K562 (cell line): ENCODE data around the gene R3HDM2. TPM values are rescaled to one million over a fixed set of nuclear protein-coding genes. Genes with fewer than 3 reads are reported as not detected.
A peak's percentile ranks its signal among the peaks of the same experiment; 100 is the strongest.

Experiments used
- ATAC-seq: fragments of 200-7000 bp; cut with Tn5 transposase; 3 replicates; pipeline ENCODE4 v1.9.1; 2020; ENCODE audit warnings: moderate library complexity
- BruUV-seq: library from RNA; stranded (reverse); fragments of 400-500 nt; replicated peaks from 2 replicates; lab custom pipeline; 2021; lab: Mats Ljungman, UMichigan
- CTCF ChIA-PET: fragments of 300-600 bp; formaldehyde crosslinking; extraction: SDS; loops from one replicate; lab custom pipeline; 2021; ENCODE audit warnings: low intra/inter-chr PET ratio; lab: Yijun Ruan, JAX
- POLR2A ChIA-PET: fragments of 300-600, 350-650 bp; sonication (Branson Sonifier 250); formaldehyde crosslinking; extraction: SDS; loops from one replicate; lab custom pipeline; 2021; ENCODE audit warnings: antibody characterized with exemption, inconsistent platforms; lab: Yijun Ruan, JAX
- DNase-seq, 4 experiments: peaks; one replicate each; pipeline versions ENCODE4 v3.0.0 to v3.0.0-alpha.2; 2011 to 2018; ENCODE audit warnings: low spot score in 3 of 4, mixed read lengths in 3 of 4; ENCODE audit errors: extremely low read depth in 1 of 4
- FAIRE-seq: peaks from 2 replicates; lab custom pipeline; 2011; peaks lifted over from hg19 to GRCh38; lab: Jason Lieb, UNC
- H2AFZ ChIP-seq: 2 replicates; pipeline ENCODE4 v1.6.0; 2011; ENCODE audit warnings: low read depth, low read length, control low read depth, inconsistent platforms
- H3K27ac ChIP-seq: fragments of 200-600 bp; 3 replicates; pipeline ENCODE4 v1.8.0; 2011; ENCODE audit warnings: low read depth, mild to moderate bottlenecking, control low read depth, inconsistent platforms, low read length, moderate library complexity, mixed read lengths; ENCODE audit errors: extremely low read depth
- H3K27me3 ChIP-seq, 2 experiments: fragments of 300-600 bp in 1 of 2; 2 replicates in 1 of 2; 3 replicates in 1 of 2; pipeline versions ENCODE4 v1.6.0 to v1.8.0; 2011; ENCODE audit warnings: inconsistent platforms in 2 of 2, low read length in 2 of 2, mild to moderate bottlenecking in 1 of 2, mixed read lengths in 1 of 2, moderate library complexity in 1 of 2; ENCODE audit not compliant: control insufficient read depth in 2 of 2, insufficient read depth in 2 of 2
- H3K36me3 ChIP-seq: fragments of 300-600 bp; 3 replicates; pipeline ENCODE4 v1.8.0; 2011; ENCODE audit warnings: mild to moderate bottlenecking, low read length, inconsistent platforms; ENCODE audit not compliant: control insufficient read depth, insufficient read depth
- H3K4me1 ChIP-seq, 2 experiments: fragments of 200-600 bp in 1 of 2; replicated peaks in 1 of 2; 2 replicates in 1 of 2; 3 replicates in 1 of 2; pipeline versions ENCODE4 v1.5.1 to v1.8.0; 2011; ENCODE audit warnings: inconsistent platforms in 2 of 2, low read length in 2 of 2, mild to moderate bottlenecking in 1 of 2, mixed read lengths in 1 of 2, moderate library complexity in 1 of 2; ENCODE audit not compliant: control insufficient read depth in 2 of 2, insufficient read depth in 2 of 2
- H3K4me2 ChIP-seq: 2 replicates; pipeline ENCODE4 v1.6.1; 2011; ENCODE audit warnings: low read length, control low read depth, inconsistent platforms, mixed read lengths; ENCODE audit not compliant: insufficient read depth
- H3K4me3 ChIP-seq: fragments of 200-600 bp; sonication (generic), shearing (Covaris generic); 2 replicates; pipeline ENCODE4 v1.5.1; 2016; ENCODE audit warnings: control low read depth, inconsistent platforms
- H3K79me2 ChIP-seq: fragments of 200-600 bp; 3 replicates; pipeline ENCODE4 v1.8.0; 2011; ENCODE audit warnings: low read length, inconsistent platforms; ENCODE audit not compliant: control insufficient read depth, insufficient read depth
- H3K9ac ChIP-seq, 2 experiments: 2 replicates each; pipeline versions ENCODE4 v1.6.0 to v1.6.1; 2011; ENCODE audit warnings: low read depth in 2 of 2, low read length in 2 of 2, control low read depth in 1 of 2, inconsistent platforms in 1 of 2, mild to moderate bottlenecking in 1 of 2, mixed read lengths in 1 of 2; ENCODE audit not compliant: insufficient read depth in 1 of 2
- H3K9me1 ChIP-seq: one replicate; pipeline ENCODE4 v1.6.0; 2011; ENCODE audit warnings: inconsistent platforms, mild to moderate bottlenecking, low read length, moderate library complexity; ENCODE audit not compliant: control insufficient read depth, insufficient read depth
- H3K9me3 ChIP-seq: replicated peaks from 2 replicates; pipeline ENCODE4 v1.5.1; 2011; ENCODE audit warnings: low read depth, low read length, inconsistent platforms; ENCODE audit not compliant: control insufficient read depth, insufficient read depth
- H4K20me1 ChIP-seq: replicated peaks from 2 replicates; pipeline ENCODE4 v1.6.1; 2011; ENCODE audit warnings: low read length, inconsistent platforms, mixed read lengths; ENCODE audit not compliant: control insufficient read depth, insufficient read depth
- ARID3B ChIP-seq: fragments of 250-450 bp; sonication (Bioruptor Pico); IDR thresholded peaks from 2 replicates; pipeline ENCODE4 v1.4.0; 2020; ENCODE audit warnings: borderline replicate concordance
- BRF1 ChIP-seq: IDR thresholded peaks from 3 replicates; pipeline ENCODE4 v1.6.1; 2011; ENCODE audit warnings: borderline replicate concordance, mild to moderate bottlenecking; ENCODE audit not compliant: insufficient read length; ENCODE audit errors: extremely low read depth
- FOXO4 ChIP-seq: fragments of 450-650 bp; formaldehyde crosslinking; IDR thresholded peaks from 2 replicates; pipeline ENCODE4 v1.4.0; 2020; ENCODE audit warnings: mild to moderate bottlenecking, moderate library complexity
- KDM1A ChIP-seq, 2 experiments: fragments of 450-650 bp; IDR thresholded peaks; 2 replicates each; pipeline ENCODE4 v1.6.1; 2016; ENCODE audit warnings: mild to moderate bottlenecking in 2 of 2
- MYNN ChIP-seq, 2 experiments: sonication (generic); formaldehyde crosslinking in 1 of 2; IDR thresholded peaks; 2 replicates each; pipeline versions ENCODE4 v1.5.0 to v1.6.1; 2016 to 2020; ENCODE audit warnings: antibody characterized with exemption in 1 of 2, missing genetic modification reagents in 1 of 2
- PRDM10 ChIP-seq: fragments of 450-650 bp; IDR thresholded peaks from 2 replicates; pipeline ENCODE4 v1.6.1; 2018; ENCODE audit not compliant: partially characterized antibody
- PTRF ChIP-seq: fragments of 450-650 bp; IDR thresholded peaks from 2 replicates; pipeline ENCODE4 v1.6.1; 2016; ENCODE audit warnings: mild to moderate bottlenecking, missing genetic modification characterization, missing compliant biosample characterization
- PTTG1 ChIP-seq: fragments of 450-650 bp; IDR thresholded peaks from 2 replicates; pipeline ENCODE4 v1.6.1; 2016; ENCODE audit warnings: low read depth, mild to moderate bottlenecking, missing genetic modification characterization, missing compliant biosample characterization
- RB1 ChIP-seq: fragments of 450-650 bp; IDR thresholded peaks from 2 replicates; pipeline ENCODE4 v1.6.1; 2017; ENCODE audit warnings: low read depth, mild to moderate bottlenecking
- RBM14 ChIP-seq: fragments of 200-400 bp; formaldehyde crosslinking; IDR thresholded peaks from 2 replicates; pipeline ENCODE4 v1.6.1; 2018; ENCODE audit warnings: low read depth, mild to moderate bottlenecking, low read length, moderate library complexity, borderline replicate concordance; ENCODE audit not compliant: insufficient read depth
- SRSF7 ChIP-seq: fragments of 200-400 bp; formaldehyde crosslinking; optimal IDR thresholded peaks from 2 replicates; pipeline ENCODE3; 2017; ENCODE audit warnings: mild to moderate bottlenecking, low read depth, low read length
- ZC3H4 ChIP-seq: sonication (generic); formaldehyde crosslinking; IDR thresholded peaks from 2 replicates; pipeline ENCODE4 v1.9.0; 2021; ENCODE audit warnings: missing genetic modification reagents, borderline replicate concordance
- ZFPM2 ChIP-seq: fragments of 250-450 bp; sonication (Bioruptor Pico); IDR thresholded peaks from 2 replicates; pipeline ENCODE4 v1.5.1; 2022; ENCODE audit warnings: mild to moderate bottlenecking
- ZNF76 ChIP-seq: fragments of 250-450 bp; sonication (Bioruptor Pico); IDR thresholded peaks from 2 replicates; pipeline ENCODE4 v1.4.0; 2020; ENCODE audit warnings: mild to moderate bottlenecking, moderate library complexity, borderline replicate concordance
- WGBS: fragments of 100-300 bp; shearing (Covaris generic); methylation state at CpG from one replicate; pipeline ENCODE4 v1.1.6; 2016; ENCODE audit warnings: low coverage, mixed read lengths; ENCODE audit not compliant: insufficient coverage; ENCODE audit errors: missing lambda C conversion rate; 5-methylcytosine and 5-hydroxymethylcytosine counted together
- in situ Hi-C: fragments of 300-500 bp; cut with MboI; formaldehyde crosslinking; loops from 4 replicates; pipeline ENCODE4 v1.15.0; 2018; ENCODE audit warnings: inconsistent platforms, mixed read lengths
- intact Hi-C: fragments of 100-400 bp; cut with micrococcal nuclease; formaldehyde crosslinking; loops from 2 replicates; pipeline ENCODE4 v1.14.2; 2022
- polyA plus RNA-seq, 8 experiments: library from polyadenylated mRNA; depleted of rRNA in 4 of 8; stranded (reverse) in 5 of 8; unstranded in 3 of 8; fragments of >200 nt; fragmentation: Nextera tagmentation in 2 of 8; fragmentation: Illumina TruSeq in 1 of 8; extraction: Ambion mirVana in 2 of 8; extraction: Trizol in 1 of 8; gene quantifications; 2 replicates each; pipeline versions ENCODE4 v1.2.1 to v1.2.3, GENCODE V29; 2011 to 2014; ENCODE audit warnings: inconsistent platforms in 1 of 8, missing spikeins in 1 of 8
- total RNA-seq, 7 experiments: library from RNA; depleted of rRNA in 6 of 7; stranded (reverse); fragments of >200 nt in 6 of 7; fragmentation: Illumina TruSeq in 2 of 7; extraction: Trizol in 2 of 7; gene quantifications; 2 replicates each; pipeline versions ENCODE4 v1.2.1 to v1.2.3, GENCODE V29; 2011 to 2021; ENCODE audit warnings: low replicate concordance in 1 of 7

R3HDM2 gene
- total and polyA plus RNA-seq, 9 of the 15 experiments (the other 6 are each of a cell fraction or from before 2014, with no cell fraction given), result 3.3 to 18.8 (median 9.0) TPM

- ChIA-PET CTCF (interaction anchor here (0.7 to 1.0 kb wide), 3 partner anchors 15 to 17 kb away, joined by 3 to 4 read pairs (median 3); no protein-coding TSS in a partner anchor), POLR2A (interaction anchor here (0.5 to 2.3 kb wide), 18 partner anchors 8 to 290 kb away, joined by 3 to 33 read pairs (median 3); partner anchors contain the start of genes DDIT3, GLI1, NEMP1 and NXPH4)
- H2AFZ ChIP-seq, result peak within 1 kb of the TSS; percentile 97
- ATAC-seq, result peak; percentile 77
- H3K9me1 ChIP-seq, result peaks cover 7% of the 10 kb centered on the region
- H3K9ac ChIP-seq, result peak within 1 kb of the TSS; percentile 92 to 96
- H3K4me2 ChIP-seq, result peak within 1 kb of the TSS; percentile 97
- BruUV-seq, result TSS peak; percentile 63
- peaks cover 43% of the 10 kb centered on the region; the same call in 2 of the 3 replicates for H3K36me3 ChIP-seq
- intact Hi-C loops, result no loop called here
- 0% methylated on average over 37 of the region's 42 CpGs for WGBS
- H4K20me1 ChIP-seq, result peaks cover 12% of the 10 kb centered on the region
- in situ Hi-C loops, result no loop called here
- H3K27ac ChIP-seq, result peak within 1 kb of the TSS; percentile 82
- no peaks in the 10 kb centered on the region for H3K27me3 ChIP-seq
- H3K9me3 ChIP-seq, result no peaks in the 10 kb centered on the region
- peak; percentile 99 for FAIRE-seq
- peaks cover 28% of the 10 kb centered on the region for H3K79me2 ChIP-seq
- DNase-seq, result peak; percentile 97 to 99 (median 98)
- H3K4me1 ChIP-seq, result peaks cover 41 to 65% of the 10 kb centered on the region in 2 experiments
- peak within 1 kb of the TSS; percentile 64 for H3K4me3 ChIP-seq
- no peak for TF ChIP-seq ZNF76 (CRISPR knock-in tag)
- no peak for TF ChIP-seq RBM14
- no peak for TF ChIP-seq PRDM10
- no peak for TF ChIP-seq FOXO4 (CRISPR knock-in tag)
- no peak for TF ChIP-seq PTTG1 (tag)
- TF ChIP-seq ZC3H4 (CRISPR knock-in tag), result no peak
- no peak for TF ChIP-seq MYNN (IDR thresholded peaks at IDR 0.05)
- TF ChIP-seq MYNN (CRISPR knock-in tag; IDR thresholded peaks at IDR 0.05), result no peak
- TF ChIP-seq KDM1A (IDR thresholded peaks at IDR 0.05), result no peak
- no peak for TF ChIP-seq PTRF (tag)
- TF ChIP-seq BRF1, result no peak
- no peak for TF ChIP-seq ARID3B (CRISPR knock-in tag)
- TF ChIP-seq RB1, result no peak
- TF ChIP-seq SRSF7, result no peak
- TF ChIP-seq ZFPM2 (CRISPR knock-in tag), result 0 out of 2 replicates have a peak, but pooled peaks have one; percentile 65
Observed at GRCh38 chr12:57229634-57230380, 201.0 kb downstream of the R3HDM2 start, which contains the start of gene SHMT2. Gene SHMT2, plus strand, starts transcription at chr12:57229711. Its CDS starts 68 bp downstream, at chr12:57229779.
